ENCODE measurements around the gene ELAVL1. TPM values are rescaled to one million over a fixed set of nuclear protein-coding genes. Genes with fewer than 3 reads are reported as not detected.

The ELAVL1 gene
- polyA plus RNA-seq, 1 donor from 2014 or later, result 19.1 TPM

DNA sequence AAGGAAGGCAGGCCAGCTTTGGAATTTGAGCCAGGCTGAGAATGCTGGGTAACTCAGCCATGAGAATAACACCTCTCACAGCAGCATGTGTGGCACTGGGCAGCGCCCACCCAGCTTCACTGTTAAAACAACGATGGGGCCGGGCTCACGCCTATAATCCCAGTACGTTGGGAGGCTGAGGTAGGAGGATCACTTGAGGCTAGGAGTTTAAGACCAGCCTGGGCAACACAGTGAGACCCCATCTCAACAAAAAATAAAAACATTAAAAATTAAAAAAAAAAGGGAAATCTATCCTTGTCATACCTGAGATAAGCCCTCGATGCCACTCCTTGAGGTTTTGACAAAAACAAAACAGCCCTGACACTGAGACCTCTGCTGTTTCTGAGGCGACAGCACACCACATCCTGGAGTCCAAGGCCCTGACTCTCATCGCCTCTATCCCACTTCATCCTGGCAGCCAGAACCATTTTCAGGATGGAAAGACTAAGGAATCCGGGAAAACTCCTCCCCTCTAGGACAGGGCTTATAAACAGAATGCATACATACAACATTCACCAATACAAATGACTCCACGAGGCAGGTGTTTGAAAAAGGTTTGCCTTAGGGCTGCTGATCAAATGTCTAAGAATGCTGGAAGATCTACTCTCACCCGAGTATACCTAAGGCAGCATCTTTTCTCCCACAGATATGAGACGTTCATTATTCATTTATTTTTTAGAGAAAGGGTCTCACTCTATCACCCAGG is 39.3 kb downstream of the ELAVL1 start:
- H3K79me2 ChIP-seq (replicated peaks; ENCODE audit: insufficient read depth, low read length), result no peaks in the 10 kb centered on the region
- H2AFZ ChIP-seq (ENCODE audit: low read depth, low read length), result no peak overlapping the region
- H3K27me3 ChIP-seq (ENCODE audit: insufficient read depth, low read depth, low read length), result no peaks in the 10 kb centered on the region
- no peak overlapping the region for H3K4me2 ChIP-seq (ENCODE audit: low read length)
- H3K9me3 ChIP-seq (ENCODE audit: low read length), result no peaks in the 10 kb centered on the region
- H3K27ac ChIP-seq (ENCODE audit: low read length), result no peak overlapping the region
- no peaks in the 10 kb centered on the region for H3K9me2 ChIP-seq (ENCODE audit: insufficient read depth, low read length)
- no peak overlapping the region for H3K4me3 ChIP-seq (ENCODE audit: low read length)
- H3F3A ChIP-seq (ENCODE audit: insufficient read depth, low read length, poor library complexity, severe bottlenecking), result no peaks in the 10 kb centered on the region
- no peak overlapping the region for H3K9ac ChIP-seq (ENCODE audit: low read length)
- H3K36me3 ChIP-seq (ENCODE audit: insufficient read depth, low read length), result no peaks in the 10 kb centered on the region
- H4K20me1 ChIP-seq (ENCODE audit: insufficient read depth), result no peaks in the 10 kb centered on the region
- TF ChIP-seq POLR2AphosphoS5 (IDR thresholded peaks at IDR 0.05) (no peak), MXI1 (conservative IDR thresholded peaks at IDR 0.05; ENCODE audit: poor library complexity, severe bottlenecking) (no peak), SMC3 (conservative IDR thresholded peaks at IDR 0.05; ENCODE audit: poor library complexity) (no peak)
- TF ChIP-seq, protein P1, sequence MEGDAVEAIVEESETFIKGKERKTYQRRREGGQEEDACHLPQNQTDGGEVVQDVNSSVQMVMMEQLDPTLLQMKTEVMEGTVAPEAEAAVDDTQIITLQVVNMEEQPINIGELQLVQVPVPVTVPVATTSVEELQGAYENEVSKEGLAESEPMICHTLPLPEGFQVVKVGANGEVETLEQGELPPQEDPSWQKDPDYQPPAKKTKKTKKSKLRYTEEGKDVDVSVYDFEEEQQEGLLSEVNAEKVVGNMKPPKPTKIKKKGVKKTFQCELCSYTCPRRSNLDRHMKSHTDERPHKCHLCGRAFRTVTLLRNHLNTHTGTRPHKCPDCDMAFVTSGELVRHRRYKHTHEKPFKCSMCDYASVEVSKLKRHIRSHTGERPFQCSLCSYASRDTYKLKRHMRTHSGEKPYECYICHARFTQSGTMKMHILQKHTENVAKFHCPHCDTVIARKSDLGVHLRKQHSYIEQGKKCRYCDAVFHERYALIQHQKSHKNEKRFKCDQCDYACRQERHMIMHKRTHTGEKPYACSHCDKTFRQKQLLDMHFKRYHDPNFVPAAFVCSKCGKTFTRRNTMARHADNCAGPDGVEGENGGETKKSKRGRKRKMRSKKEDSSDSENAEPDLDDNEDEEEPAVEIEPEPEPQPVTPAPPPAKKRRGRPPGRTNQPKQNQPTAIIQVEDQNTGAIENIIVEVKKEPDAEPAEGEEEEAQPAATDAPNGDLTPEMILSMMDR (IDR thresholded peaks at IDR 0.05; ENCODE audit: poor library complexity, severe bottlenecking), result no peak

DNA sequence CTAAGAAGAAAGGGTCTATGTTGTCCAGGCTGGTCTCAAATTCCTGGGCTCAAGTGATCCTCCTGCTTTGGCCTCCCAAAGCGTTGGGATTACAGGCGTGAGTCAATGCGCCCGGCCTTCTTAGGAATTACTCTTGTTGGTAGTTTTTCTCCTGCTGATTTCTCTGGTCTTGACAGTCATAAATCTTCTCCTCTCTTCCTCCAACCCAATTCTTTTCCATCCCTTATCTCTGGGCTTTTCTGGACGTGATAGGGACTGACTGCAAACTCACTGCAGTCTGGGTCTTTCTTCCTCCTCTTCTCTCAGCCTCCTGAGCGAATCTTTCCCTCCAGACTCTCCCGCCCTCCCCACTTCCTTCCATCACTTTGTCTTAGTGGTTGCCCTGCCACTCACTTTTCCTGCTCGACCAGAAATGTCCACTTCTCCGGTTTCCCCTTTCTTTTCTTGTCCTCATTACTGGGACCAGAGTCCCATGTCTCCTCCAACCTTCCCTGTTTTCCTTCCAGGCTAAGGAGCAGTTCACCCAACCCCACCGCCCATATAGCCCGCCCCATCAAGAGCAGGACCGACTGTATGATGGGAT is 40.1 kb downstream of the ELAVL1 start:
- Histone ChIP-seq H3K36me3 (ENCODE audit: insufficient read depth, low read length) (no peaks in the 10 kb centered on the region), H2AFZ (ENCODE audit: low read depth, low read length) (no peak overlapping the region), H3F3A (ENCODE audit: insufficient read depth, low read length, poor library complexity, severe bottlenecking) (no peaks in the 10 kb centered on the region), H4K20me1 (ENCODE audit: insufficient read depth) (no peaks in the 10 kb centered on the region), H3K4me3 (ENCODE audit: low read length) (no peak overlapping the region), H3K4me2 (ENCODE audit: low read length) (no peak overlapping the region), H3K79me2 (replicated peaks; ENCODE audit: insufficient read depth, low read length) (no peaks in the 10 kb centered on the region), H3K9me2 (ENCODE audit: insufficient read depth, low read length) (no peaks in the 10 kb centered on the region), H3K9ac (ENCODE audit: low read length) (no peak overlapping the region), H3K27ac (ENCODE audit: low read length) (no peak overlapping the region), H3K27me3 (ENCODE audit: insufficient read depth, low read depth, low read length) (no peaks in the 10 kb centered on the region), H3K9me3 (ENCODE audit: low read length) (no peaks in the 10 kb centered on the region)
- TF ChIP-seq MXI1 (conservative IDR thresholded peaks at IDR 0.05; ENCODE audit: poor library complexity, severe bottlenecking) (no peak), SMC3 (conservative IDR thresholded peaks at IDR 0.05; ENCODE audit: poor library complexity) (no peak), TAF1 (IDR thresholded peaks at IDR 0.05; ENCODE audit: low read depth) (no peak), EZH2 (IDR thresholded peaks at IDR 0.05; ENCODE audit: borderline replicate concordance, insufficient read depth, low read length, poor library complexity, severe bottlenecking) (no peak), EP300 (conservative IDR thresholded peaks at IDR 0.05; ENCODE audit: poor library complexity, severe bottlenecking) (no peak), RAD21 (conservative IDR thresholded peaks at IDR 0.05) (no peak), POLR2AphosphoS5 (IDR thresholded peaks at IDR 0.05) (no peak)
- TF ChIP-seq, protein P1 (IDR thresholded peaks at IDR 0.05; ENCODE audit: poor library complexity, severe bottlenecking), result no peak
- TF ChIP-seq, protein P2, sequence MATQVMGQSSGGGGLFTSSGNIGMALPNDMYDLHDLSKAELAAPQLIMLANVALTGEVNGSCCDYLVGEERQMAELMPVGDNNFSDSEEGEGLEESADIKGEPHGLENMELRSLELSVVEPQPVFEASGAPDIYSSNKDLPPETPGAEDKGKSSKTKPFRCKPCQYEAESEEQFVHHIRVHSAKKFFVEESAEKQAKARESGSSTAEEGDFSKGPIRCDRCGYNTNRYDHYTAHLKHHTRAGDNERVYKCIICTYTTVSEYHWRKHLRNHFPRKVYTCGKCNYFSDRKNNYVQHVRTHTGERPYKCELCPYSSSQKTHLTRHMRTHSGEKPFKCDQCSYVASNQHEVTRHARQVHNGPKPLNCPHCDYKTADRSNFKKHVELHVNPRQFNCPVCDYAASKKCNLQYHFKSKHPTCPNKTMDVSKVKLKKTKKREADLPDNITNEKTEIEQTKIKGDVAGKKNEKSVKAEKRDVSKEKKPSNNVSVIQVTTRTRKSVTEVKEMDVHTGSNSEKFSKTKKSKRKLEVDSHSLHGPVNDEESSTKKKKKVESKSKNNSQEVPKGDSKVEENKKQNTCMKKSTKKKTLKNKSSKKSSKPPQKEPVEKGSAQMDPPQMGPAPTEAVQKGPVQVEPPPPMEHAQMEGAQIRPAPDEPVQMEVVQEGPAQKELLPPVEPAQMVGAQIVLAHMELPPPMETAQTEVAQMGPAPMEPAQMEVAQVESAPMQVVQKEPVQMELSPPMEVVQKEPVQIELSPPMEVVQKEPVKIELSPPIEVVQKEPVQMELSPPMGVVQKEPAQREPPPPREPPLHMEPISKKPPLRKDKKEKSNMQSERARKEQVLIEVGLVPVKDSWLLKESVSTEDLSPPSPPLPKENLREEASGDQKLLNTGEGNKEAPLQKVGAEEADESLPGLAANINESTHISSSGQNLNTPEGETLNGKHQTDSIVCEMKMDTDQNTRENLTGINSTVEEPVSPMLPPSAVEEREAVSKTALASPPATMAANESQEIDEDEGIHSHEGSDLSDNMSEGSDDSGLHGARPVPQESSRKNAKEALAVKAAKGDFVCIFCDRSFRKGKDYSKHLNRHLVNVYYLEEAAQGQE (IDR thresholded peaks at IDR 0.05; ENCODE audit: borderline replicate concordance), result no peak

All from neural cell (in vitro differentiated cells).